ENCODE data around the gene ALG13. TPM values are rescaled to one million over a fixed set of nuclear protein-coding genes. Genes with fewer than 3 reads are reported as not detected.
"Not testable (repeated sequence)": the region's sequence is repeated elsewhere in the genome, so short reads cannot be mapped to it uniquely, and the experiment has no call there.

ALG13 gene
- total RNA-seq, 1 donor from 2014 or later: 15.7 TPM

GRCh38 chrX:111742018-111742417 is 61.0 kb downstream of the ALG13 start:
- ATAC-seq: no peak

GRCh38 chrX:111743316-111743715 is 62.3 kb downstream of the ALG13 start:
- intact Hi-C loops (cut with DNase I): no loop called here
- DNase-seq (ENCODE audit: missing footprints) (no peak), ATAC-seq (no peak)

More at GRCh38 chrX:111742018-111742417, 61.0 kb downstream of the ALG13 start:
- DNase-seq (ENCODE audit: missing footprints): no peak
- intact Hi-C loops (cut with DNase I): no loop called here

- no peak for ATAC-seq
- DNase-seq (ENCODE audit: missing footprints): no peak
- intact Hi-C loops (cut with DNase I): no loop called here
Observed at GRCh38 chrX:111756486-111756885, 75.5 kb downstream of the ALG13 start.

GRCh38 chrX:111759686-111760085 is 78.7 kb downstream of the ALG13 start:
- ATAC-seq: no peak
- DNase-seq (ENCODE audit: missing footprints): no peak

GRCh38 chrX:111761578-111762135 is 80.7 kb downstream of the ALG13 start:
- ATAC-seq (no peak), DNase-seq (ENCODE audit: missing footprints) (no peak)
- intact Hi-C loops (cut with DNase I): no loop called here

More at GRCh38 chrX:111759686-111760085, 78.7 kb downstream of the ALG13 start:
- intact Hi-C loops (cut with DNase I): no loop called here

GRCh38 chrX:111778591-111778990 is 97.6 kb downstream of the ALG13 start:
- ATAC-seq (no peak), DNase-seq (ENCODE audit: missing footprints) (no peak)
- intact Hi-C loops (cut with DNase I): no loop called here

GRCh38 chrX:111779582-111779981 is 98.6 kb downstream of the ALG13 start:
- ATAC-seq: no peak
- intact Hi-C loops (cut with DNase I): no loop called here
- DNase-seq (ENCODE audit: missing footprints): no peak

- DNase-seq (ENCODE audit: missing footprints) (no peak), ATAC-seq (no peak)
- intact Hi-C loops (cut with DNase I): no loop called here
Observed at GRCh38 chrX:111784667-111785066, 103.7 kb downstream of the ALG13 start.

GRCh38 chrX:111790054-111790453 is 109.1 kb downstream of the ALG13 start:
- intact Hi-C loops (cut with DNase I); DNase-seq (ENCODE audit: missing footprints); ATAC-seq: not testable (repeated sequence)

Other genes with a start within 250 kb of the ALG13 start
- gene SERTM2, start 169.5 kb upstream of the ALG13 start, total RNA-seq: not detected
- not detected for gene TRPC5OS, start 195.0 kb downstream of the ALG13 start, total RNA-seq

Data from Right ventricle myocardium inferior (tissue), 1 donor.